Loucy (cell line): ENCODE data around the gene KNDC1.

ENCODE experiments used
- CTCF ChIP-seq: fragments of 200-600 bp; sonication (generic); conservative IDR thresholded peaks from 2 replicates; pipeline ENCODE4 v1.5.1; 2014; ENCODE audit warnings: mild to moderate bottlenecking, antibody characterized with exemption, low read length
- EZH2phosphoT487 ChIP-seq: fragments of 200-600 bp; IDR thresholded peaks from 2 replicates; pipeline ENCODE4 v1.6.1; 2018; ENCODE audit warnings: antibody characterized with exemption, mild to moderate bottlenecking, moderate library complexity, borderline replicate concordance

GRCh38 chr10:133163889-133164815 is 4.1 kb downstream of the KNDC1 start:
- TF ChIP-seq CTCF (no peak), EZH2phosphoT487 (no peak)
